Right forelimb (tissue), 1 donor: ENCODE measurements around the gene WDFY1.
A peak's percentile ranks its signal among the peaks of the same experiment; 100 is the strongest.
"Not testable (repeated sequence)": the region's sequence is repeated elsewhere in the genome, so short reads cannot be mapped to it uniquely, and the experiment has no call there.

Source experiments
- DNase-seq: peaks from one replicate; pipeline ENCODE4 v3.0.0-alpha.2; 2018

The WDFY1 gene

GRCh38 chr2:223956300-223956699 is 11.2 kb upstream of the WDFY1 start:
- DNase-seq = no peak

- no peak for DNase-seq
Observed at GRCh38 chr2:223954401-223954800, 9.3 kb upstream of the WDFY1 start.

GRCh38 chr2:223952280-223952968 is 7.3 kb upstream of the WDFY1 start:
- DNase-seq = no peak

GRCh38 chr2:223950448-223951347 is 5.6 kb upstream of the WDFY1 start:
- no peak for DNase-seq

- no peak for DNase-seq
Observed at GRCh38 chr2:223949241-223949840, 4.2 kb upstream of the WDFY1 start.

GRCh38 chr2:223947711-223948205 is 2.6 kb upstream of the WDFY1 start:
- no peak for DNase-seq

- no peak for DNase-seq
Observed at GRCh38 chr2:223945755-223946154, 620 bp upstream of the WDFY1 start.

- DNase-seq = peak; percentile 64
Observed at GRCh38 chr2:223944166-223944702, 901 bp downstream of the WDFY1 start.

GRCh38 chr2:223943561-223944008 is 1.6 kb downstream of the WDFY1 start:
- DNase-seq = no peak

- DNase-seq = no peak
Observed at GRCh38 chr2:223943135-223943534, 2.0 kb downstream of the WDFY1 start.

GRCh38 chr2:223941579-223942277 is 3.4 kb downstream of the WDFY1 start:
- DNase-seq = no peak

GRCh38 chr2:223939438-223939837 is 5.7 kb downstream of the WDFY1 start:
- DNase-seq = not testable (repeated sequence)

GRCh38 chr2:223937535-223937934 is 7.6 kb downstream of the WDFY1 start:
- no peak for DNase-seq

- no peak for DNase-seq
Observed at GRCh38 chr2:223936862-223937326, 8.2 kb downstream of the WDFY1 start.

GRCh38 chr2:223935459-223936125 is 9.5 kb downstream of the WDFY1 start:
- no peak for DNase-seq

- DNase-seq = no peak
Observed at GRCh38 chr2:223934870-223935269, 10.3 kb downstream of the WDFY1 start.

GRCh38 chr2:223932816-223933800 is 12.0 kb downstream of the WDFY1 start:
- DNase-seq = no peak

GRCh38 chr2:223930103-223930976 is 14.8 kb downstream of the WDFY1 start:
- DNase-seq = no peak

GRCh38 chr2:223929571-223930102 is 15.5 kb downstream of the WDFY1 start:
- DNase-seq = no peak
